NCI-H1417 (cell line): ENCODE results near the gene LIMS3.
"Not testable (repeated sequence)": the region's sequence is repeated elsewhere in the genome, so short reads cannot be mapped to it uniquely, and the experiment has no call there.

ENCODE experiments used
- DNase-seq, 3 experiments: peaks; one replicate each; lab custom pipeline; 2025; lab: John Stamatoyannopoulos, UW

The LIMS3 gene

GRCh38 chr2:109898462-109899336, at the start of gene LIMS3:
TSS of gene LIMS3 (plus strand) at chr2:109898688. CDS start at chr2:109898729, 41 bp downstream.
- DNase-seq, result not testable (repeated sequence)

DNA sequence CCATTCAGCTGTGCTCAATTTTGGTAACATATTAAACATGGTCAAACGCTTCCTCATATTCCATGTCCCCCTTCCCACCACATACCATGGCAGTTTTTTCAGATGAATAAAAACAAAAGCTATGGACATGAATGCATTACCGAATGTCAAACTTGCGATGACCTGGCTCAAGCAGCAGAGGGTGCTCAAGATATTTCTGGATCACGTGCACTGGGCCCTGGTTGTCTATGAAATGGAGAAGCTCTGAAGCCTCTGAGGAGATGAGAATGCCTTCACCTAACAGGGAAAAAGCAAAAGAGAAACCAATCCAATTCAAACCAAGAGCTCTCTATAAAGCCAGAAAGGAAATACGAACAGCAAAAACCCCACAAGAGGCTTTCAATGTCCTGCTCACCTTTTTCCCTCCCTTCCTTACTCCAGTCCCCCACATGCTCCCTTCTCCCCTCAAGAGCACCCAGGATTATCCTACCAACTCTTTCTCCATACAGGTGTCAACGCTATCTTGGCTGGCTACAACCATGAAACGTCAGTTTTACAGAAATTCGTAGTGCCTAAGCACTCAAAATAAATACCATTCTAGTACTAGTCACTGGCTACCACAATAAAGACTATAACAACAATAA, 27.2 kb upstream of the LIMS3 start:
- not testable (repeated sequence) for DNase-seq

GRCh38 chr2:109876625-109877024, 21.9 kb upstream of the LIMS3 start:
- not testable (repeated sequence) for DNase-seq

DNA sequence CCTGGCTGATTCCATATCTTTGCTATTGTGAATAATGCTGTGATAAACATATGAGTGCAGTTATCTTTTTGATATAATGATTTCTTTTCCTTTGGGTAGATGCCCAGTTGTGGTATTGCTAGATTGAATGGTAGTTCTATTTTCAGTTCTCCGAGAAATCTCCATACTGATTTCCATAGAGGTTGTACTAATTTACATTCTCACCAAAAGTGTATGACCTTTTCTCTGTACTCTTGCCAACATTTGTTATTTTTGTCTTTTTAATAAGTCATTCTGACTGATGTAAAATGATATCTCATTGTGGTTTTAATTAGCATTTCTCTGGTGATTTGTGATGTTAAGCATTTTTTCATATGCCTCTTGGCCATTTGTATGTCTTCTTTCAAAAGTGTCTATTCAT, 16.4 kb upstream of the LIMS3 start:
- DNase-seq, result not testable (repeated sequence)

GRCh38 chr2:109888414-109888813, 10.1 kb upstream of the LIMS3 start:
- not testable (repeated sequence) for DNase-seq

DNA sequence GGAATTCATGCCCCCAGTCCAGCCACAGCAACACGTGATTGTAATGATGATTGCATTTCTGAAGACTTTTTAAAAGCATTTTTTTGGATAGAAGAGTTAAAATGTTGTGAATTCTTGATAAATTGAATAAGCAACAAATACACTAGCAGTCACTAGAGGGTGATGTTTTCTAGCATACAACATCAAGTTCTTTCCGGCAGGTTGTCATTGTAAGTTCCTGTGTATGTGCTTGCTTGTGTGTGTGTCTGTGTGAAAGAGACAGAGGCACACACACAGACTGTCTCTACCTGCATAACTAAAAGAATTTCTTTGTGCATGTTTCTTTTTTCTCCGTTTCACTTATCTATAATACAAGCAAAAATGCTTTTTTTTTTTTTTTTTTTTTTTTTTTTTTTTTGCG, 8.6 kb upstream of the LIMS3 start:
- DNase-seq, result not testable (repeated sequence)

DNA sequence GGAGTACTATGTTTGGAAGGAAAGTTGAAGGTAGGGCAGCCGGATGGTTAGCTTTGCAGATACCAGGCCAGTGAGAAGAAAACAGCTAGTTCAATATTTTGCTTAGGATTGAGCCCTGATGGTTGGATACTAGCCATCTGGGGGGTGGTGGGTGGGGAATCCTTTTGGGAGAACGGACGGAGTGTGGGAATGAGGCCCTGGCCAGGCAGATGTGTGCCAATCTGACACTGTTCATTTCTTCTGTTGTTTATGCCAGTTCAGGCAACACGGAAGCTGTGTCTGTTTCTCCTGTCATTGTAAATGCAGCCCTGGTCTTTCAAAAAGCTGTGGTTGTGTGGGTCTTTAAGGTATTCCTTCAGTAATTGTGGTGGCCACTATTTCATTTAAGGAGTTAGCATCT, 7.5 kb upstream of the LIMS3 start:
- not testable (repeated sequence) for DNase-seq

DNA sequence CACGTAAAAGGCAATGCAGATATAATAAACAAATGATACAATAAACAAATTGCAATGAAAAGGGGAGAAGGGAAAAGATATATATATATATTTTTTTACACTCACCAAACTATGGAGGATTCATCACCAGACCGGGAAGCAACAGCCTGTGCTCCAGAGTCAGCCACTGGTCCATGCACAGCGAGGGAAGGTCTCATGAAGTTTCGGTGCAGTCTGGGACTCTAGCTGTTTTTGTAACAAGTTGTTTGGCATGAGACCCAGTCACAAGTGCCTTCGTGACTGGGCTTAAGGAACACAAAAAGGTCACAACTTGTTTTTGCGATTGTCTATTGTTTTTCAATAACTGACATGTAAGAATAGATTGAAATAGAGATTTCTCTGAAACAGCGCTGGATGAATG, 4.8 kb upstream of the LIMS3 start:
- DNase-seq, result not testable (repeated sequence)

DNA sequence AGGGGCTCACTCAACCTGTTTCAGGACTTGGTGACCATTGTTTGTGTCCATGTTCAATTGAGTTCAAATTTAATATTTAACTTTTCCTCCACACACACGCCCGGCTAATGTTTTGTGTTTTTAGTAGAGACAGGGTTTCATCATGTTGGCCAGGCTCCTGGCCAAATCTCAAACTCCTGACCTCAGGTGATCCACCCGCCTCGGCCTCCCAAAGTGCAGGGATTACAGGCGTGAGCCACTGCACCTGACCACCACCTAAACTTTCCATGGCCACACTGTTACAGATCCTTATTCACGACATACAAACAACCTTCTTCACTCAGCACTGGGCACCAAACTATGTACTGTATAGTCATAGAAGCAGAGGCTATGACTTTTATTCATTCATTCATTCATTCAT, 4.3 kb upstream of the LIMS3 start:
- not testable (repeated sequence) for DNase-seq

DNA sequence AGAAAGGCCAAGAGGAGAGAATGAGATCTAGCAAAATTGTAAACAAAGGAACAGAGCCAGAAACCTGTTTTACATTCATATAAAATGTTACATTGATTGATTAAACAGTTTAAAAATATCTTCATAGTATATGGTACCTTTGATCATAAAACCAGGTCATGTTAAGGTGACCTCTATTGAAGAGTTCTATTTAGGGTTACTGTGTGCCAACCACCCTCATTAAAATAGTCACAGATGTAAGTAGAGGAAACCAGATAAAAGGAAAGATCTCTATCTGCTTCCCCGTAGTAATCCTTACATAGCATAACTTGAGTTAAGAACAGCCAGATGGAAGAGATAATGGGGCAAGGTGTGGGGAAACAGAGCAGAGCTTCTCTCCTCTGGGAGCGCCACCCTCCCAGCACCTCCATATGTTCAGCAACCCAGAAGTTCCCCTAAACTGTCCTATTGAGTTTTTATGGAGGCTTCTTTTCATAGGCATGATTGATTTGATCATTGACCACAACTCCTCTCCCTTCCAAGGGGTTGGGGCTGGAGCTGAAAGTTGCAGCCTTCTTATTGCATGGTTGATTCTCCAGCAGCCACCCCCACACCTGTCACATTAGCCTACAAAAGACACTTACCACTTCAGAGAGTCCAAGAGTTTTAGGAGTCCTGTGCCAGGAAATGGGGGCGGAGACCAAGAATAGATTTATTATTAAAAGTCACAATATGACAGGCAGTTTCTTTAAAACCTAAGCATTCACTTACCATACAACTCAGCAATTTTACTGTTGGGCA, 3.2 kb upstream of the LIMS3 start:
- DNase-seq, result not testable (repeated sequence)

DNA sequence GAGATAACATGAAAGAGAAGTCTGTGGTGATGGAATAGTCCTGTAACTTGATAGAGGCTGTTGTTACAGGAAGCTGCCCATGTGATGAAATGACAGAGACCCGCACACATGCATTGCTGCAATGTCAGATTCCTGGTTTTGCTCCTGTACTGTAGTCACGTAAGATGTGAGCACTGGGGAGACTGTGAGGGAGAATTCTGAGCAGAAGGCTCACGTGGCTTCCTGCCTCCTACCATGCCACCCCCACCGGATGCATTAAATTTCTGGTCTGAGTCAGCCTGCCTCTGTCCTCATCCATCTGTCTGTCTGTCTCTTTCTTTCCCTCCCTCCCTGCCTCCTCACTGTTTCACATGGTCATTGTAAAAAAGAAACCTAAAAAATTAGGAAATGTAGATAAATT, 2.3 kb upstream of the LIMS3 start:
- DNase-seq, result not testable (repeated sequence)

- not testable (repeated sequence) for DNase-seq
Observed at GRCh38 chr2:109897769-109898461, 573 bp upstream of the LIMS3 start.

- not testable (repeated sequence) for DNase-seq
Observed at GRCh38 chr2:109905796-109906195, 7.3 kb downstream of the LIMS3 start.

GRCh38 chr2:109908626-109909025, 10.1 kb downstream of the LIMS3 start:
- DNase-seq, result not testable (repeated sequence)

DNA sequence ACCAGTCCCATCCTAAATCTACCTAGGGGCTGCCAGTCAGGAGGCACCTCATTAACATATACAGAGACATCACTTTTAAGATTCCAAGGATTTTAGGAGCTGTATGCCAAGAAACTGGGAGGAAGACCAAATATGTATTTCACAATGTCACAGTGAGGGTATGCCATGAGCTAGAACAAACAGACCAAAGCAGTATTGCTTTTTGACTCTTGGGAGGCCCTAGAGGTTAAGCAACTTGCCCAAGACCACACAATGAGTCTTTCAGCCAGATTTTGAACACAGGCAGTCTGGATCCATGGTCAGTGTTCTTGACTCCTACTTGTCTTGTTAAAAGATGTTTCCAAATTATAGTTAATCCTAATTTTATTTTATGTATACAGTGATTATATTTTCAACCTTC, 12.3 kb downstream of the LIMS3 start:
- DNase-seq, result not testable (repeated sequence)

- DNase-seq, result not testable (repeated sequence)
Observed at GRCh38 chr2:109913911-109914310, 15.4 kb downstream of the LIMS3 start.

DNA sequence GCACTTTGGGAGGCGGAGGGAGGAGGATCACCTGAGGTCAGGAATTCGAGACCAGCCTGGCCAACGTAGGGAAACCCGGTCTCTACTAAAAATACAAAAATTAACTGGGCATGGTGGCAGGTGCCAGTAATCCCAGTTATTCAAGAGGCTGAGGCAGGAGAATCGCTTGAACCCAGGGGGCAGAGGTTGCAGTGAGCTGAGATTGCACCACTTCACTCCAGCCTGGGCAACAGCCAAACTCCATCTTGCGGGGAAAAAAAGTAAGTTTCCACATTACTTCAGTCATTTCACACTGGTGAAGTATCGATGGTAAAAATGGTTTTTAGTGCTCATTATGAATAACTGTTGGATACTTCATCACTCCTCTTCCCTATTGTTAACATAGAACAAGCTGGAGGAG, 16.1 kb downstream of the LIMS3 start:
- not testable (repeated sequence) for DNase-seq

DNA sequence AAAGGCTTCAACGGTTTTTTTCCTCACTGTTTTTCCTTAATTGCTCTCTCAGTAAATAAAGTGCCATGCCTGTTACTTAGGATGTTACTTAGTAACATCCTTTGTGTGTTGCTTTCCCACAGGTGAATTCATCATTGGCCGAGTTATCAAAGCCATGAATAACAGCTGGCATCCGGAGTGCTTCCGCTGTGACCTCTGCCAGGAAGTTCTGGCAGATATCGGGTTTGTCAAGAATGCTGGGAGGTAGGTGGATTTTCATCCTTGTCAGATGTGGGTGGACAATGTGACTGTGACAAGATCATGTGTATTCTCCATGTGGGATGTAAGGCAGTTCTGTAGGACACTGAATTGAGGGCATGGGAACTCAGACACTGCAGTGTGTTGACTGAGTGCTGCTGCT, 17.3 kb downstream of the LIMS3 start:
- DNase-seq, result not testable (repeated sequence)

GRCh38 chr2:109920162-109920561, 21.7 kb downstream of the LIMS3 start:
- DNase-seq, result not testable (repeated sequence)

DNA sequence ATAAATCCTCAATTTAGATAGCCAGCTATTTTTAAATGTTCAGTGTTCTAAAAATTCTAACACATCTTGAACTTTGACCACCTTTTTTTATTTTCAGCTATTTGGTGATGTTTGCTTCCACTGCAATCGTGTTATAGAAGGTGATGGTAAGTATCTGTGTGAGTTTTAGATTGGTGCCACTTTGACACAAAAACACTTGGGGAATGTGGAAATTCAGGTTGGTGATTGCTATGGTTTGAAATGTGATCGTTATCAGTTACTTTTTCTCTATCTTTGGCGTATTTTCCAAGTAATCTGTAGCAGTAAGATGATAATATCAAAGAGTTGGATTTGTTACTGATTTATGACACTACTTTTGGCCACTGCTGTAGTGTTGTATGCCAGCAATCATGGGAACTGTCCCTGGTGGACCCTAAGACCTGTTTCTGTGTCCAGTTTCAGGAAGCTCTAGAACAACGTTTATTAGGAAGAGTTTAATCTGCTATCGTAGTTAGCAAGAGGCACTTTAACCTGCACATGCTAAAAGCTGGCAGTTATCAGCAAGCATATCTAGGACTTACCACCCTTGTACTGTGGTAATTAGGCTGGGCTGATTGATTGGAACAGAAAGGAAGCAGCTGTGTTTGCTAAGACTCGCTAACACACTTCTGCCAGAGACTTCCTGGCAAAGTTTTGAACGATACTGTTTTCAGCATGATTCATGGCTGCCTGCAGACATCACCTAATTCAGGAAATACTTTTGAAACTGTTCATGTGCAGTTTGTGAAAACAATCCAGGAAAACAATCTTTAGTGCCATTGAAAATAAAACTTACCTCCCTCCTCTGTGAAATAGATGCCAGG, 23.3 kb downstream of the LIMS3 start:
- DNase-seq, result not testable (repeated sequence)

GRCh38 chr2:109924481-109924880, 26.0 kb downstream of the LIMS3 start:
- DNase-seq, result not testable (repeated sequence)
